ENCODE data around the gene WWOX. TPM values are rescaled to one million over a fixed set of nuclear protein-coding genes. Genes with fewer than 3 reads are reported as not detected.

Gene WWOX
- total RNA-seq, 1 donor, result 8.2 TPM

DNA sequence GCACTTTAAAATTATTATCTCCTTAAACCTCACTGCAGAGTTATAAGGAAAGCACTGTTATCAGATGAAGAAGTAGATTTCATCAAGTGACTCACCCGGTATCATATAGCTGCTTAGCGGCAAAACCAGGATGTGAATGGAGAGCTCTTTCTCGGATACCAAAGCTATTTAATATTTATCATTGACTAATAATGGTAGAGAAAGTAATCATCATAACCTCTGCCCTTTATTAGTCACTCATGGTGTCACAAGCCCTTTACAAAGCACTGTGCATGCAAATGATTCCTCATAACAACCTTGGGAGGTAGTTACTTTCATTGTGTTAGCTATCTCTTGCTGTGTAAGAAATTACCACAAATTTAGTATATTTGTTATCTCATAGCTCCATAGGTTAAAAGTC is 908.2 kb downstream of the WWOX start:
- TF ChIP-seq, protein P1, sequence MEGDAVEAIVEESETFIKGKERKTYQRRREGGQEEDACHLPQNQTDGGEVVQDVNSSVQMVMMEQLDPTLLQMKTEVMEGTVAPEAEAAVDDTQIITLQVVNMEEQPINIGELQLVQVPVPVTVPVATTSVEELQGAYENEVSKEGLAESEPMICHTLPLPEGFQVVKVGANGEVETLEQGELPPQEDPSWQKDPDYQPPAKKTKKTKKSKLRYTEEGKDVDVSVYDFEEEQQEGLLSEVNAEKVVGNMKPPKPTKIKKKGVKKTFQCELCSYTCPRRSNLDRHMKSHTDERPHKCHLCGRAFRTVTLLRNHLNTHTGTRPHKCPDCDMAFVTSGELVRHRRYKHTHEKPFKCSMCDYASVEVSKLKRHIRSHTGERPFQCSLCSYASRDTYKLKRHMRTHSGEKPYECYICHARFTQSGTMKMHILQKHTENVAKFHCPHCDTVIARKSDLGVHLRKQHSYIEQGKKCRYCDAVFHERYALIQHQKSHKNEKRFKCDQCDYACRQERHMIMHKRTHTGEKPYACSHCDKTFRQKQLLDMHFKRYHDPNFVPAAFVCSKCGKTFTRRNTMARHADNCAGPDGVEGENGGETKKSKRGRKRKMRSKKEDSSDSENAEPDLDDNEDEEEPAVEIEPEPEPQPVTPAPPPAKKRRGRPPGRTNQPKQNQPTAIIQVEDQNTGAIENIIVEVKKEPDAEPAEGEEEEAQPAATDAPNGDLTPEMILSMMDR (IDR thresholded peaks at IDR 0.05; ENCODE audit: insufficient read depth, low read depth, low read length), result no peak
- no peak for DNase-seq (ENCODE audit: low read depth)
- H3K4me3 ChIP-seq (ENCODE audit: low read depth, low read length), result no peak overlapping the region

DNA sequence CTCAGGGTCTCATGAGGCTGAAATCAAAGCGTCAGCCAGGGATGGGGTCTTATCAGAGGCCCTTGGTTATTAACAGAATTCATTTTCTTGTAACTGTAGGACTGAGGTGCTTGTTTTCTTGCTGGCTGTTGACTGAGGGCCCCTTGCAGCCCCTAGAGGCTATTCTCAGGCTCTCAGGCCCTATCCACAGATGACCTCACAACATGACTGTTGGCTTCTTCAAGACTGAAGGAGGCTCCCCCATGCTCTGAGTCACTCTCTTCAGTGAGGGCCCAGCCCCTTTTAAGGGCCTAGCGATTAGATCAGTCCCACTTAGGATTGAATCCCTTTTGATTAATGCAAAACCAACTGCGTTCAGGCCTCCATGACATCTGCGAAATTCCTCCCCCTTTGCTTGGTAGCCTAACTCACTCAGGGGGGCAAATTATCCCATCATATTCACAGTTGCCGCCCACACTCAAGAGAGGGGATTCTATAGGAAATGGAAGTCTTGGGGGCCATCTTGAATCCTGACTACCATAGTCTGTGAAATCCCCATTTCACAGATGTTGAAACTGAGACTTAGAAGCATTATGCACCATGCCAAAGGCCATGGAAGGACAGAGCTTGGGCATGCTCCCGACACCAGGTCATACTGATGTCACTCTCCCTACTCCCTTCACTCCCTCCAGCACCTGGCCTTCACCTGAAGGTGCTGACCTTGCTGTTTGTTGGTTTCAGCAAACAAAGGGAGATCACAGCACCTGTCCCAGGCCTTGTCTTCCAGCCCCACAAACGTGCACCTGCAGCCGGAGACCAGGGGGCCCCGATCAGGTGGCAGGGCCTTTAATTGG is 908.8 kb downstream of the WWOX start:
- DNase-seq (ENCODE audit: low read depth), result no peak
- TF ChIP-seq, protein P1 (IDR thresholded peaks at IDR 0.05; ENCODE audit: insufficient read depth, low read depth, low read length), result no peak
- H3K4me3 ChIP-seq (ENCODE audit: low read depth, low read length), result no peak overlapping the region

DNA sequence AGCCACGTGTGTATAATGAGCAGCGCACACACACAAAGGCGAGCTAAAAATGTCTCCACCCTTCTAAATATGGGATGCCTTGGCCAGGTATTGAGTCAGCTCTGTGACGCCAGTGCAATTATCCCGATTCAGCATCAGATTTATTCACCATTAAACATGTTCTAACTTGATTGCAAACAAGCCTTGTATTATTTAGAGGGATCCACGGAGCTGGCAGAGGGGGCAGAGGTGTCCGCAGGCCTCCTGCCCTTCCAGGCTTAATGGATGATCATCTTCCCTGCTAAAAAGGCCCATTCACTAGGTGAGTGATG is 909.4 kb downstream of the WWOX start:
- TF ChIP-seq, protein P1 (IDR thresholded peaks at IDR 0.05; ENCODE audit: insufficient read depth, low read depth, low read length), result no peak
- H3K4me3 ChIP-seq (ENCODE audit: low read depth, low read length), result no peak overlapping the region
- DNase-seq (ENCODE audit: low read depth), result no peak

DNA sequence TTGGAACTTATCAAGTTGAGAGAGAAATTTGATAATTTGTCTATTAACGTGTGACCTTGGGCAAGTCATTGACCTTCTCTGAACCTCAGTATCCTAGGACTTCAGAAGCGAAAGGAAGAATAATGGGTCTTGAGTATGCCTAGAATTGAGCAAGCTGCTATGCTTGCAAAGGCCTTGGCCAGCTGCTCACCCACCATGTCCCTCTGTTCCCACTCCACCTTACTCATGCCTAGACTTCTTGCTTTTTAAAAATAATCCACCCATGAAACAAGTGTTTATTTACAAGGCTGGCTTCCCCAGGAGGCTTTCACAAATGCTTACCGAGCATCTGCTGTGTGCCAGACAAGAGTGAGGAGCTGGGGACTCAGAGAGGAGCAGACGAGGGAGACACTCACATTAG is 910.4 kb downstream of the WWOX start:
- DNase-seq (ENCODE audit: low read depth), result no peak
- TF ChIP-seq, protein P1 (IDR thresholded peaks at IDR 0.05; ENCODE audit: insufficient read depth, low read depth, low read length), result no peak
- H3K4me3 ChIP-seq (ENCODE audit: low read depth, low read length), result no peak overlapping the region

DNA sequence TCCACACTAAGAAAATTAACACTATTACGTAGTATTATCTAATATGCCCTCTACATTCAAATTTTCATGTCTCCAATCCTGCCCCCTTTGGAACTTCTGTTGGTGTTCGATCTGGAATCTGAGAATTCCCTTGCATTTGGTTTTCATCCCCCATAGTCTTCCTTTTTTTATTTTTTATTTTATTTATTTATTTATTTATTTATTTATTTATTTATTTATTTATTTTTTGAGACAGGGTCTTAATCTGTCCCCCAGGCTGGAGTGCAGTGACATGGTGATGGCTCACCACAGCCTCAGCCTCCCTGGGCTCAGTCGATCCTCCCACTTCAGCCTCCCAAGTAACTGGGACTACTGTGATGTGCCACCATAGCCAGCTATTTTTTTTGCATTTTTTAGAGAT is 911.8 kb downstream of the WWOX start:
- no peak for DNase-seq (ENCODE audit: low read depth)
- TF ChIP-seq, protein P1 (IDR thresholded peaks at IDR 0.05; ENCODE audit: insufficient read depth, low read depth, low read length), result no peak

DNA sequence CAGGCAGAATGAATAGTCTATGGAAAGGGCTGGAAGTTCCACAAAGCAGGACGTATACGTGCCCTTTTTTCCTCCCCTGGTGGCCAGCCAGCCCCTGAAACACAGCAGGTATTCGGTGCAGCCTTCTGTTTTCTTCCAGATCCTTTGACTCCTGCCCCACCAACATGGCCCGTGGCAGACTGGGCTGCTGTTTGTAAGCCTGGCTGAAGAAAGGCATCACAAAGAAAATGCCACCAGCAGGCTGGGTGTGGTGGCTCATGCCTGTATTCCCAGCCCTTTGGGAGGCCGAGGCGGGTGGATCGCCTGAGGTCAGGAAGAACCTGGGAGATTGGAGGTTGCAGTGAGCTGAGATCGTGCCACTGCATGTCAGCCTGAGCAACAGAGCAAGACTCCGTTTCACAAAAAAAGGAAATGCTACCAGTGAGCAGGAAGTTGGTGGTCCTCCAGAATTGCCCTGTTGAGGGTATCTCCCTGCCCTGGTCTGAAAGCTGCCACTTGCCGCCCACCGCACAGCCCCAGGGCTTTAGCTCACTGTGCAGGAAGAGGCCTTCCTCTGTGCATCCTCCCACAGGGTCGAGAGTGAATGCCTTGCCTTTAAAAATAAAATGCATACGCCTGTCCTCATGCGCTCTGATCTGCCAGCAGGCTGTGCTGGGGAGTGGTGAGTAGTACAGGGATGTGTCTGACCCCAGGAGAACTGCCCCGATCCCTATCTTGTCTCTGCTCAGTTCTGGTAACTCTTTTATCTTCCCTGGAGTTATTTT is 913.4 kb downstream of the WWOX start:
- TF ChIP-seq, protein P1 (IDR thresholded peaks at IDR 0.05; ENCODE audit: insufficient read depth, low read depth, low read length), result no peak
- DNase-seq (ENCODE audit: low read depth), result no peak
- no peak overlapping the region for H3K4me3 ChIP-seq (ENCODE audit: low read depth, low read length)

More for the DNA sequence above, 911.8 kb downstream of the WWOX start:
- H3K4me3 ChIP-seq (ENCODE audit: low read depth, low read length), result no peak overlapping the region
